Fibroblast of lung (primary cell): ENCODE measurements around the gene HCN3. TPM values are rescaled to one million over a fixed set of nuclear protein-coding genes. Genes with fewer than 3 reads are reported as not detected.
"Not testable (repeated sequence)": the region's sequence is repeated elsewhere in the genome, so short reads cannot be mapped to it uniquely, and the experiment has no call there.

Experiments used
- DNase-seq, 2 donors: peaks; one replicate each; pipeline versions ENCODE4 v3.0.0 to v3.0.0-alpha.2; 2010; ENCODE audit warnings: low read depth in 2 of 2
- H2AFZ ChIP-seq: 2 replicates; pipeline ENCODE4 v1.5.1; 2012; ENCODE audit warnings: low read length, control low read depth, inconsistent platforms
- H3K27ac ChIP-seq: 2 replicates; pipeline ENCODE4 v1.5.1; 2011; ENCODE audit warnings: low read length, control low read depth; ENCODE audit not compliant: insufficient read depth
- H3K27me3 ChIP-seq: 2 replicates; pipeline ENCODE4 v1.5.1; 2011; ENCODE audit warnings: mild to moderate bottlenecking, low read length; ENCODE audit not compliant: control insufficient read depth, insufficient read depth
- H3K36me3 ChIP-seq: 2 replicates; pipeline ENCODE4 v1.5.1; 2011; ENCODE audit warnings: low read length; ENCODE audit not compliant: control insufficient read depth, insufficient read depth
- H3K4me1 ChIP-seq: 2 replicates; pipeline ENCODE4 v1.5.1; 2011; ENCODE audit warnings: low read length; ENCODE audit not compliant: control insufficient read depth, insufficient read depth; ENCODE audit errors: extremely low read depth
- H3K4me2 ChIP-seq: 2 replicates; pipeline ENCODE4 v1.5.1; 2011; ENCODE audit warnings: low read length, control low read depth; ENCODE audit not compliant: insufficient read depth; ENCODE audit errors: extremely low read depth
- H3K4me3 ChIP-seq, 4 experiments: fragments of 200-600 bp in 1 of 4; sonication (generic) in 1 of 4; replicated peaks in 1 of 4; 2 replicates each; pipeline ENCODE4 v1.5.1; 2011 to 2016; ENCODE audit warnings: low read length in 4 of 4, low read depth in 3 of 4, mild to moderate bottlenecking in 3 of 4, control low read depth in 2 of 4, inconsistent platforms in 1 of 4, mixed read lengths in 1 of 4; ENCODE audit not compliant: insufficient read depth in 1 of 4; ENCODE audit errors: control extremely low read depth in 1 of 4
- H3K79me2 ChIP-seq: 2 replicates; pipeline ENCODE4 v1.5.1; 2012; ENCODE audit warnings: mild to moderate bottlenecking, low read length, inconsistent platforms; ENCODE audit not compliant: control insufficient read depth, insufficient read depth
- H3K9ac ChIP-seq: 2 replicates; pipeline ENCODE4 v1.5.1; 2011; ENCODE audit warnings: mild to moderate bottlenecking, low read length, control low read depth; ENCODE audit not compliant: insufficient read depth
- H3K9me3 ChIP-seq: 2 replicates; pipeline ENCODE4 v1.5.1; 2012; ENCODE audit warnings: low read depth, low read length; ENCODE audit not compliant: control insufficient read depth, insufficient read depth
- H4K20me1 ChIP-seq: 2 replicates; pipeline ENCODE4 v1.5.1; 2011; ENCODE audit warnings: low read length; ENCODE audit not compliant: control insufficient read depth, insufficient read depth; ENCODE audit errors: extremely low read depth
- CTCF ChIP-seq, 2 donors: IDR thresholded peaks in 1 of 2; conservative IDR thresholded peaks in 1 of 2; 1 replicate in 1 of 2; 2 replicates in 1 of 2; pipeline ENCODE4 v1.5.1; 2011 to 2012; ENCODE audit warnings: low read length in 2 of 2, control low read depth in 1 of 2, inconsistent platforms in 1 of 2, low read depth in 1 of 2, mild to moderate bottlenecking in 1 of 2
- EZH2 ChIP-seq: IDR thresholded peaks from 2 replicates; pipeline ENCODE4 v1.5.1; 2012; ENCODE audit warnings: low read length, control low read depth, mild to moderate bottlenecking; ENCODE audit errors: missing control alignments
- polyA plus RNA-seq, 2 donors: library from polyadenylated mRNA; depleted of rRNA in 1 of 2; stranded (reverse) in 1 of 2; unstranded in 1 of 2; fragments of >200 nt; gene quantifications; 2 replicates each; pipeline ENCODE4 v1.2.1, GENCODE V29; 2011 to 2012; ENCODE audit warnings: missing spikeins in 1 of 2
- total RNA-seq: library from RNA; depleted of rRNA; stranded (reverse); fragments of >200 nt; gene quantifications from 2 replicates; pipeline ENCODE4 v1.2.1, GENCODE V29; 2014

The HCN3 gene
- total and polyA plus RNA-seq, 2 donors (not counting 1 experiment from before 2014, with no cell fraction given) = 0.86 to 0.99 TPM

- Histone ChIP-seq H3K27ac (no peak overlapping the region), H4K20me1 (no peaks in the 10 kb centered on the region), H3K27me3 (peaks cover 3% of the 10 kb centered on the region), H3K9ac (no peak overlapping the region), H3K4me3 (no peak overlapping the region), H3K4me2 (no peak overlapping the region), H3K79me2 (no peaks in the 10 kb centered on the region), H2AFZ (no peak overlapping the region), H3K36me3 (no peaks in the 10 kb centered on the region), H3K4me1 (no peaks in the 10 kb centered on the region), H3K9me3 (no peaks in the 10 kb centered on the region)
- no peak for DNase-seq
- TF ChIP-seq EZH2 (no peak), CTCF (conservative IDR thresholded peaks at IDR 0.05 in 1 of 2, IDR thresholded peaks at IDR 0.05 in 1 of 2; ENCODE audit: low read depth in 1 of 2, low read length in 2 of 2) (no peak)
These were observed 10.8 kb downstream of the HCN3 start for GRCh38 chr1:155287987-155288543.

- H3K4me1 ChIP-seq, H3K9me3 ChIP-seq: not testable (repeated sequence)
These were observed 13.7 kb downstream of the HCN3 start for GRCh38 chr1:155291006-155291405.

GRCh38 chr1:155293086-155293749 lies 16.0 kb downstream of the HCN3 start:
- DNase-seq = no peak
- H3K27ac ChIP-seq = no peak overlapping the region
- H3K27me3 ChIP-seq = peaks cover 42% of the 10 kb centered on the region
- no peaks in the 10 kb centered on the region for H3K9me3 ChIP-seq
- no peak overlapping the region for H3K9ac ChIP-seq
- H4K20me1 ChIP-seq = no peaks in the 10 kb centered on the region
- no peaks in the 10 kb centered on the region for H3K4me1 ChIP-seq
- H2AFZ ChIP-seq = no peak overlapping the region
- TF ChIP-seq EZH2 (no peak), CTCF (conservative IDR thresholded peaks at IDR 0.05 in 1 of 2, IDR thresholded peaks at IDR 0.05 in 1 of 2; ENCODE audit: low read depth in 1 of 2, low read length in 2 of 2) (no peak)
- no peak overlapping the region for H3K4me3 ChIP-seq
- no peaks in the 10 kb centered on the region for H3K36me3 ChIP-seq
- no peaks in the 10 kb centered on the region for H3K79me2 ChIP-seq
- H3K4me2 ChIP-seq = no peak overlapping the region

More at GRCh38 chr1:155291006-155291405, 13.7 kb downstream of the HCN3 start:
- not testable (repeated sequence) for H3K79me2 ChIP-seq, H2AFZ ChIP-seq, H3K27ac ChIP-seq, H4K20me1 ChIP-seq, H3K4me2 ChIP-seq, H3K4me3 ChIP-seq, DNase-seq, H3K9ac ChIP-seq, H3K36me3 ChIP-seq
- peaks cover 28% of the 10 kb centered on the region for H3K27me3 ChIP-seq
